GM12872 (cell line): ENCODE measurements around the gene SYNGR4.

Experiments
- CTCF ChIP-seq: IDR thresholded peaks from 3 replicates; pipeline ENCODE4 v1.5.1; 2011; ENCODE audit warnings: low read depth, mild to moderate bottlenecking, low read length, moderate library complexity; ENCODE audit not compliant: insufficient read depth

The SYNGR4 gene

DNA sequence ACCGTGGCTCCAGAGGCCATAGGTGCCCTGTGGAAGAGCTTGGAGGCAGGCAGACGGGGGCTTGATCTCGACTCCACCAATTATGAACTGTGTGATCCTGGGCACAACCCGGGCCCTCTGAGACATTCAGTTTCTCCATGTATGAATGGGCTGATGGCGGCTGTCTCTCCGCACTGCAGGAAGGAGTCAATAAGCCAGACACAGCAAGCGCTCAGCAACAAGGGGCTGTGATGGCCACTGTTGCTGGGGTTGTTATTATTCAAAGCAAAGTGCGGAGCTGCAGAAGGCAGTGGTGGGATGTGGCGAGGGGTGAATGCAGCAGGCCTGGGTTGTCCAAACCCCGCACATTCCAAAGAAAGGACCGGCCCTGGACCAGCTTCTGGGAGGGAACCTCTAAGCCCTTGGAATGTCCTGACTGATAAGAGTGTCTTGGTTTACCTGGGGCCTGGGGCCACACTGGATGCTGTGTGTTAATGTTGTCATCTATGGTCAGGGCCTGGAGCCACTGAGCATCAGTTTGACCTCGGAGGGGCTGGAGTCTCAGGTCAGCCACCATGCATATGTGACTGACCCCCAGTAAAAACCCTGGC, 8.7 kb upstream of the SYNGR4 start:
- no peak for TF ChIP-seq CTCF

- no peak for TF ChIP-seq CTCF
Measured at GRCh38 chr19:48359123-48359522, 5.0 kb upstream of the SYNGR4 start.

DNA sequence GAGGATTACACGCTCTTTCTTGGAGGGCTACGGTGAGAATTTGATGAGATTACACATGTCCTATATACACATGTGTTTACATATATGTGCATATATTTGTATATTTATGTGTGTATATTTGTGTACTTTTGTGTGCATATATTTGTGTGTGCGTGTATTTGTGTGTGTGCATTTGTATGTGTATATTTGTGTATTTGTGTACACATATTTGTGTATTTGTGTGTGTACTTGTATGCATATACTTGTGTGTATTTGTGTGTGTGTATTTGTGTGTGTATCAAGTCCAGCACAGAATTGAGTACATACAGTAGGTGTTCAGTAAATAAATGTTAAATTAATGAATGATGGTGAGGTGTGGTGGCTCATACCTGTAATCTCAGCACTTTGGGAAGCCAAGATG, 2.3 kb upstream of the SYNGR4 start:
- TF ChIP-seq CTCF, result no peak

- 0 out of 3 replicates have a peak, but pooled peaks have one; percentile 2 for TF ChIP-seq CTCF
Measured at GRCh38 chr19:48362716-48363499, 1.3 kb upstream of the SYNGR4 start.

- no peak for TF ChIP-seq CTCF
Measured at GRCh38 chr19:48363500-48363809, 712 bp upstream of the SYNGR4 start.

- TF ChIP-seq CTCF, result no peak
Measured at GRCh38 chr19:48364598-48365348, 606 bp downstream of the SYNGR4 start.

GRCh38 chr19:48365602-48366001, 1.4 kb downstream of the SYNGR4 start:
- no peak for TF ChIP-seq CTCF
